ENCODE data around the gene ATP10A.
"Not testable (repeated sequence)": the region's sequence is repeated elsewhere in the genome, so short reads cannot be mapped to it uniquely, and the experiment has no call there.

Gene ATP10A

GRCh38 chr15:25673351-25673750 is 189.8 kb downstream of the ATP10A start:
- no peak for FAIRE-seq

- FAIRE-seq: no peak
Observed at GRCh38 chr15:25671132-25671531, 192.0 kb downstream of the ATP10A start.

DNA sequence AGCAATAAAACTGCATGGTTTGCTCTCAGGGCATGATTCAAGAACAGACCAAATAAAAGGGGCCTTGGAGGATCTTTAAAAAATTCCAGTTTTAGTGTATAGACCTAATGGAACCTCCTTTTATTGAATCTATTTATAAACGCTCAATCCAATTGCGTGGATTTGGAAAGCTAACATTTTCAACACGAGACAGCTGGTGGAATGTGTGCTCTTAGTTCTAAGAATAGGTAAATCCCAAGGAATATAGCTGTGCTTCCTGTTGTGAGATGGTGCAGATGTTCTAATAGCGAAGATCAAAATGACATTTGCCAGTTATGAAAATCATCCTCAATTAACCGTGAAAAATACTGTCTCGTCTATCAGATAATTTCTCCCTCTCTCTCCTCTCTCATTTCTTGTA is 192.5 kb downstream of the ATP10A start:
- FAIRE-seq: no peak

GRCh38 chr15:25670025-25670554 is 193.0 kb downstream of the ATP10A start:
- FAIRE-seq: no peak

DNA sequence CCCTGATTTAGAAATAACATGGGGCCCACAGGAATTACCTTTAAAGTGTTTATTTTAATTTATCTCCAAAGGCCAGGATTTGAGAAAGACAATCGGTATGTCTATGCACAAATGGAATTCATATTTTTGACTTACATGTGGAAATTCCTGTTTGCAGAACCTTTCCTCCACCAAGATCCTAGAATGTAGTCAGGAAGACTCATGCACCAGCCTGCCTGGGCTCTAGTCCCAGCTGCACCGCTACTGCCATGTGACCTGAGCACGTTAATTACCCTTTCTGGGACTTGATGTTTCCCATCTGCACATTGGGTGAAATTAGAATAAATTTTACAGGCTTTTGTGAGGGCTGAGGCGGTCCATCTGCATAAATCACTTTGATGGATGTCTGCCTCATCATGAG is 194.2 kb downstream of the ATP10A start:
- no peak for FAIRE-seq

DNA sequence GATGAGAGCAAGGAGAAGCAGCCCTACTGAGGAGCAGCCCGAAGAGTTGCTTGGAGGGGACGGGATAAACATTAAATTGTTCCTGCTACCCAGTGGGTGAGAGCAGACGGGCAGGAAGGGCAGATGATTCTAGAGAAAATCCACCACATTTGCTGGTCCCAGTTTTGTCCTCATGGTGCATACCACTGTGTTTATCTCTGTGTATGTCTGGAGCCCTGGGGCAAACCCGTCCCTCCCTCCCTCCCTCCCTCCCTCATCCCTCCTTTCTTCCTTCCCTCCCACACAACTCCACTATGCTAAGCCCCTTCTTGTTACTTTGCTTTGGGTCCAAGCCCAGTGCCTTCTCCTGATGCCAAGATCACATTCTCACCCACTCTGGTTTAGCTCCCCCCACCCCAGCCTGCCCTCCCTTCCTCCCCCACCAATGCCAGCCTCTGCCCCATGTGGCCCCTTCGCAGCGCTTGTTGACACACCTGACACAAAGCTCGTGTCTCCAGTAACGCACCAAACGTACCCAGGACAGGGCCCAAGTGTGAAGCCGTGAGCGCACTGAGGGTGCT is 194.8 kb downstream of the ATP10A start:
- no peak for FAIRE-seq

DNA sequence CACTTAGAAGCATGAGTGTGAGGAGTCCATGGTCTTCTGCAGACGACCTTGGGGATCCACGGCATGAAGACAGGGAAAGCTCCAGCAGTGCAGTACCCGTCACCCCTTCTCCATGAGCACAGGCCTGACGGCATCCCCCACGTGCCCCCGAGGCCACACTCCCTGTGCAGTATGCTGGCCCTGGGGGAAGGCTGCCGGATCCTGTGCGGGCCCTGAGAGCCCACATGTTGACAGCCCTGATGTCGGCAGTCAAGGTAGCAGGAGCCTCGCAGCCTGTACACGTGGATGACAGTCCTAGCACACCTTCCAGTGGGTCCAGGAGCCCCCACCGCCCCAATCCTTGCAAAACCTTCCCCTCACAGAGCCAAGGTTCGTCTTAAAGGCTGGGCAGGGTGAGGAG is 195.3 kb downstream of the ATP10A start:
- no peak for FAIRE-seq

- FAIRE-seq: no peak
Observed at GRCh38 chr15:25665913-25666312, 197.2 kb downstream of the ATP10A start.

- no peak for FAIRE-seq
Observed at GRCh38 chr15:25664761-25665160, 198.4 kb downstream of the ATP10A start.

GRCh38 chr15:25663515-25663914 is 199.6 kb downstream of the ATP10A start:
- FAIRE-seq: no peak

- FAIRE-seq: no peak
Observed at GRCh38 chr15:25661898-25662297, 201.2 kb downstream of the ATP10A start.

- no peak for FAIRE-seq
Observed at GRCh38 chr15:25659251-25659650, 203.9 kb downstream of the ATP10A start.

DNA sequence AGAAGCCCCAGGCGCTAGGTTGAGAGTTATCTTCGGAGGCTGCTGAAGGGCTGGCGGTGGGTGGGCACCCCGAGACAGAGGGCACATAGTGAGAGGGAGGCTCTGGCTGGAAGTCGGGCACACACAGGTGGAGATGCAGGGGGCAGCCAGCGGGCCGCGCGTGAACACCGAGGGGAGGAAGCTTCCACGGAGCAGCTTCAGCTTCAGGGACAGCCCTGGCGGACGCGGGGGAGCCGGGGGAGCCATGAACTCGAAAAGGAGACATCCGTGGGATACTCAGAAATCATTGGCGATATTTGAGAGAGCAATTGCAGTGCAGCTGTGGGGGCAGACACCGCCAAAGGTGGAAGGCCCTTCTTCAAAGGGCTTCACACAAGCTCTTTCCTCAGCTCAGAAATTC is 204.6 kb downstream of the ATP10A start:
- FAIRE-seq: no peak

DNA sequence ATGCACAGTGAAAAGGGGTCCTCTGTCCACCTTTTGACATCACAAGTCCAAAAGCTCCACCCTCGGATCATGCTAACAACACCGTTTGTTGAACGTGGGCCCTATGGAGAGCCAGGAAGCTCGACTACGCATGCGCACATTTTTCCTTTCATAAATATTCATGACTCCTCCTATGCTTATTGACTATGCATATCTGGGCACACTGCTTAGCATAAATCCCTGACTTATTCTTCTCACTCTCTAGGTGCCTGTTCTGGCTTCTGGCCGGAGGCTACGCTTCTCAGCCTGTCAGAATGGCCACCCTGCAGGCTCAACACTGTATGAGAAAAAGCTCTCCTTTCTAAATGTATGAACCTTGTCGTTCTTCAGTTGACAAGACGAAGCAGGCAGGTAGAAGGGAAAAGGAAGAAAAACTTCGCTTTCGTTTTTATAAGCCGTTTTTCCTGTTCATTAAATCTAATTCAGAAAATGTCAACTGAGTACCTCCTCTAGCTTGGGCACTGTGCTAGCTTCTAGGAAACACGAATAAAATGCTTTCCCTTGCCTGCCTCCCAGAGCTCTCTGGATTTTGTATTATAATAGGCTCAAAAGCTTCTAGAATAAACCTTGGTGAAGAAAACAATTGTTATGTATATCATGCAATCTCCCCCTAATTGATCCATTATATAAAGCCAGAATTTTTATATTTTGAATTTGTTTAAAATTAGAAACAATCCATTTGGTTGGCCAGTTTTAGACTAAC is 207.7 kb downstream of the ATP10A start:
- FAIRE-seq: no peak

DNA sequence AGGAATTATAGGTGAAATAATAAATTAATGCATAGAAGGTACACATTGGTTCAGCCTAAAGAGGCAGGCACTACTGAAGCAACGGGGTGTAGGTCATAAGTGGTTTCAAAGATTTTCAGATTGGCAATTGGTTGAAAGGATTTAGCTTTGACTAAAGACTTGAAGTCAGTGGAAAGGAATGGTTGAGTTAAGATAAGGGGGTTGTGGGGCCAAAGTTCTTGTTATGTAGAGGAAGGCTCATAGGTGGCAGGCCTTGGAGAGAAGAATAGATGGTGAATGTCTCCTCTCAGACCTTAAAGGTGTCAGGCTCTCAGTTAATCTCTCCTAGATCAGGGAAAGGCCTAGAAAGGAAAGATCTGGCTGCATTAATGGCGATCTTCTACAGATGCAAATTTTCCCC is 209.8 kb downstream of the ATP10A start:
- FAIRE-seq: no peak

- FAIRE-seq: no peak
Observed at GRCh38 chr15:25652704-25653103, 210.4 kb downstream of the ATP10A start.

DNA sequence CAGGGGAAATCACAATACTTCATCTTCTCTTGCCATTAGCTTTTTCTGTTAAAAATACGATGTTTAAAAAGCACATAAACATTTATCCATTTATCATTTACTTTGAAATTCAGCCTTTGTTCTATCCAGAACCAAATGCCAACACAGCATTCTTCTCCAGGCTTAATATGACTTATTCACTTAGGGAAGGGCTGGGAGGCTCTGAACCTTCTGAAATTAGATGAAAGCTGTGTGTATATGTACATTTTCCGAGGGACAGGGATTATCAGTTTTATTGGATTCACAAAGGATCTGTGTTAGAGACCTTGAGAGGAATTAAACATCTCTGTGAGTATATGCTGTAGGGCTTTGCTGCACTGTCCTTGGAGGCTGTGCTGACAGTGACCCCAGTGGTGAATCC is 213.7 kb downstream of the ATP10A start:
- FAIRE-seq: no peak

DNA sequence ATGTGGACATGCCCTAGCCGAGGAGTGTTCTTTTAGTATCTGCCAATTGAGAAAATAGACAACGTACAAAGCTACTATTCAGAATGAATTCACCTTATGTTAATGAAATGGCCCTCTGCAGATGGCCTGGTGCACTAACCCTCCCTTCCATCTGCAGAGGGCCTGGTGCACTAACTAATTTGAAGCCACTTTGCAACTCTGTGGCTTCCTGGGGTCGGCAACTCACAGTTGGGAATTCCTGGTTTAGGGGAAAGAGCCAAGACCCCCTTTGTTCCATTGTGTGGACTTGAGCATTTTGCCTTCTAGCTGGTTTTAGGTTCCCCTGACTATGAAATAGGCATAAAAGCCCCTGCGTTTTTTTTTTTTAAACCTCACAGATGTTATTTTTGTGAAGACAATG is 220.0 kb downstream of the ATP10A start:
- no peak for FAIRE-seq

DNA sequence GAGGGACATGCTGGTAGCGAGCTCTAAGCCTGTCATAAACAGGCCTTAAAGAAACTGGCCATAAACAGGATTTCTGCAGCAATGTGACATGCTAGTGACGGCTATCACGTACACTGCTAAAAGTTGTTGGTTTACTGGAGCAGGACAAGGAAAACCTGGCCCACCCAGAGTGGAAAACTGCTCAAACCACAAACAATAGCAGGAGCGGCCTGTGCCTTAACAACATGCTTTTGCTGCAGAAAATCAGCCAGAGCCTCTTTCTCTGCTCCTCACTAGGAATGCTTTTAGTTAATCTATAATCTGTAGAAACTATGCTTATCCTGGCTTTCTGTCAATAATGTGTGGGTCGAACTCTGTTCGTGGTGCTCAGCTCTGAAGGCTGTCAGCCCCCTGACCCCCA is 221.4 kb downstream of the ATP10A start:
- no peak for FAIRE-seq

GRCh38 chr15:25641361-25641760 is 221.8 kb downstream of the ATP10A start:
- FAIRE-seq: no peak

- FAIRE-seq: not testable (repeated sequence)
Observed at GRCh38 chr15:25640959-25641358, 222.2 kb downstream of the ATP10A start.

DNA sequence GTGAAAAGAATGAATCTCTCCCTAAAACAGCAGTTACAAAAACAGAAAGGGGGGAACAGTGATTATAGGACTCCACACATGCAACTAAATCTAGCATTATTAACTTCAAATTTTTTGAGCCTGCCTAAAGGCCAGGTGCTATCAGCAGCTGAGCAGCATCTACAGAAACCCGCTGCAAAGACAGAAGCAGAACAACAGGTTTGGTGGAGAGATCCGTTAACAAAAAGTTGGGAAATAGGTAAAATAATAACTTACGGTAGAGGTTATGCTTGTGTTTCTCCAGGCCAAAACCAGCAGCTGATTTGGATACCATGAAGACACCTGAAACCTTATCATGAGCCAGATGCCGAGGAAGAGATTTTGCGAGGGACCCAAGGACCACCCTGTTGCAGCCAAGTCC is 222.7 kb downstream of the ATP10A start:
- FAIRE-seq: no peak

GRCh38 chr15:25636486-25636885 is 226.6 kb downstream of the ATP10A start:
- not testable (repeated sequence) for FAIRE-seq

DNA sequence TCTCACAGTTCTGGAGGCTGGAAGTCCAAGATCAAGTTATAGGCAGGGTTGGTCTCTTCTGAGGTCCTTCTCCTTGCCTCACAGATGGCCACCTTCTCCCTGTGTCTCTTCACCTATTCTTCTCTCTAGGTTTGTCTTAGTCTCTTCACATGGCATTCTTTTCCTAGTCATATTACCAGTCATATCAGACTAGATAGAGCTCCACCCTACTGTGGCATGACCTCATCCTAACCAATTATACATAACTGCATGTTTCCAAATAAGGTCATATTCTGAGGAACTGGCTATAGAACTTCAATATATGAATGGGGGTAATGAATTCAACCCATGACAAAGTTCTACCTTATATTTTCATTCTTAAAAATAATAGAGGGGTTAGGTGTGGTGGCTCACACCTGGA is 227.9 kb downstream of the ATP10A start:
- FAIRE-seq: no peak

DNA sequence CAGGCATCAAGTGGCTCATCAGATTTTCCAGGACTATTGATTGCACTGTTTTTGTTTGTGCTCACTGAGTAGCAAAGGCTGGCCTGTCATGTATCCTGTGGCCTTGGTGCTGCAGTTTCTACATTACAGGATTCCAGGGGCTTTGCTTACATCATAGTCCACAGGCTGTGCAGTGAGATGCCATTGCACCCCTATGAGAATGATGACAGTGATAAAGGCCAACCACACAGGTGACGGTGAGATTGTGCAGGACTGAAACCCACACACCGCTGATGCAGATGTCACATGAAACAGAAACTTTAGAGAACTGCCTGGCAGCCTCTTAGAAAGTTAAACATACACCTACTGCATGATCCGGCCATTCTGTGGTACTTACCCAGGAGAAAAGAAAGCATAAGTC is 229.3 kb downstream of the ATP10A start:
- FAIRE-seq: no peak

Measured in G401.6 (cell line).